ENCODE results near the gene RMI1.
"Not testable (repeated sequence)": the region's sequence is repeated elsewhere in the genome, so short reads cannot be mapped to it uniquely, and the experiment has no call there.

RMI1 gene

DNA sequence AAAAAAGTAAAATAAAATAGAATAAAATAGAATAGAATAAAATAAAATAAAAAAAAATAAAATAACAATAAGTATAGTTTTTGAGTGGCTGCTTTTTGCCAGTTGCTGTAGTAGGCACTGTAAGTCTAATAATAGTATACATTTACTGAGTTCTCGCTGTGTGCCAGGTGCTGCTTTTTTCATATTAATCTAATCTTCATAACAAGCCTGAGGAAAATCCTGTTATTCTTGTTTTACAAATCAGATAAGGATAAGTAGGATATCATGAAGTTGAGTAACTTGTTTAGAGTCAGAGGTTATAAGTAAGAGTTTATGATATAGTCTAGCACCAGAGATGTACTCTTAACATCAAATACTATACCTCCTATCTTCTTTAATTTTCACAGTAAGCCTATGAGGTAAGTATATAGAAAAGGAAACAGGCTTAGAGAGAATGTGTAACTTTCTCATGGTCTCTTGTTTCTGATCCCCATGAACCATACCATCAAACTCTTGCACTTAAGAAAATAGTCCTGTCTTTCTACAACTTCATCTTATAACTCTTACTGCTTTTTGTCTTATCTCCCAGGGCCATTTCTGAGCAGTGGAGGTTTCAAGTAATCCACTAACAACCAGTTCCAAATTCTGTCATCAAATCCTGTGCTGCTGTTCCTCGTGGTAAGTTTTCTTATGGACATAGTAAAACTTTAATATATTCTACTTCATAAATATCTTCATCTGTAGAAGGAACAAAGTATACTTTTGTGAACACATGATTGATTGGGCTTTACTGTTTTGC is 18.7 kb downstream of the RMI1 start:
- H3K4me1 Mint-ChIP-seq (ENCODE audit: low read depth in 2 of 2) = peaks cover 0 to 11% of the 10 kb centered on the region in 2 donors
- no peak for ATAC-seq (replicated peaks)
- peaks cover 3% of the 10 kb centered on the region for H3K36me3 Mint-ChIP-seq (ENCODE audit: insufficient read depth)
- no peaks in the 10 kb centered on the region for H3K9me3 Mint-ChIP-seq
- no peak overlapping the region for H3K4me3 Mint-ChIP-seq
- DNase-seq = no peak
- no peaks in the 10 kb centered on the region for H3K27me3 Mint-ChIP-seq
- no peak overlapping the region for H3K27ac Mint-ChIP-seq

DNA sequence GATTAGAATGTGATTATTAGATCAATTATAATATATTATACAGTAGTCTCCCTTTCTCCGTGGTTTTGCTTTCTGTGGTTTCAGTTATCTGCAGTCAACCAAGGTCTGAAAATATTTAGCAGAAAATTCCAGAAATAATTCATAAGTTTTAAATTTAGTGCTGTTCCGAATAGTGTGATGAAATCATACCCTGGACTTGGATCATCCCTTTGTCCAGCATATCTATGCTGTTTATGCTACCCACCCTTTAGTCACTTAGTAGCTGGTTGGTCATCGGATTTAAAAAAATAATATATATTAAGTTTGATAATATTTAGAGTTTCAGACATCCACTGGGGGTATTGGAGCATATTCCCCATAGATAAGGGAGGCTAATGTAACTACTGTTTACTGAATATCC is 19.6 kb downstream of the RMI1 start:
- no peak for ATAC-seq (replicated peaks)
- no peak overlapping the region for H3K4me3 Mint-ChIP-seq
- peaks cover 0 to 11% of the 10 kb centered on the region in 2 donors for H3K4me1 Mint-ChIP-seq (ENCODE audit: low read depth in 2 of 2)
- peaks cover 3% of the 10 kb centered on the region for H3K36me3 Mint-ChIP-seq (ENCODE audit: insufficient read depth)
- no peaks in the 10 kb centered on the region for H3K9me3 Mint-ChIP-seq
- no peak for DNase-seq
- no peaks in the 10 kb centered on the region for H3K27me3 Mint-ChIP-seq
- H3K27ac Mint-ChIP-seq = no peak overlapping the region

DNA sequence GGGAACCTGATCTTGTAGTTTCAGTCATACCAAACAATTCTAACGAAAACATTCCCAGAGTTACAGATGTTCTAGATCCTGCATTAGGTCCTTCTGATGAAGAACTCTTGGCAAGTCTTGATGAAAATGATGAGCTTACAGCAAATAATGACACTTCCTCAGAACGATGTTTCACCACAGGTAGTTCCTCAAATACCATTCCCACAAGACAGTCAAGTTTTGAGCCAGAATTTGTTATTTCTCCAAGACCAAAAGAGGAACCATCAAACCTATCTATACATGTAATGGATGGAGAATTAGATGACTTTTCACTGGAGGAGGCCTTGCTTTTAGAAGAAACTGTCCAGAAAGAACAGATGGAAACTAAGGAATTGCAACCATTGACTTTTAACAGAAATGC is 21.0 kb downstream of the RMI1 start:
- H3K4me3 Mint-ChIP-seq = no peak overlapping the region
- H3K27ac Mint-ChIP-seq = peak overlapping the region in 1 of 2 donors; percentile 54
- H3K4me1 Mint-ChIP-seq (ENCODE audit: low read depth in 2 of 2) = peaks cover 0 to 11% of the 10 kb centered on the region in 2 donors
- peaks cover 3% of the 10 kb centered on the region for H3K36me3 Mint-ChIP-seq (ENCODE audit: insufficient read depth)
- DNase-seq = no peak
- H3K9me3 Mint-ChIP-seq = no peaks in the 10 kb centered on the region
- no peak for ATAC-seq (replicated peaks)
- no peaks in the 10 kb centered on the region for H3K27me3 Mint-ChIP-seq

DNA sequence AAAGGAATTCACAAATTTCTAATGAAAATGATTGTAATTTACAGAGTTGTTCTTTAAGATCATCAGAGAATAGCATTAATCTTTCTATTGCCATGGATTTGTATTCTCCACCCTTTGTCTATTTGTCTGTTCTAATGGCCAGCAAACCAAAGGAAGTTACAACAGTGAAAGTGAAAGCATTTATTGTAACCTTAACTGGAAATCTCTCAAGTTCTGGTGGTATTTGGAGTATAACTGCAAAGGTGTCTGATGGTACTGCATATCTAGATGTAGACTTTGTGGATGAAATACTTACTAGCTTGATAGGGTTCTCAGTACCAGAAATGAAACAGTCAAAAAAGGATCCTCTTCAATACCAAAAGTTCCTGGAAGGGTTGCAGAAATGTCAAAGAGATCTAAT is 21.7 kb downstream of the RMI1 start:
- ATAC-seq (replicated peaks) (peak; percentile 68), DNase-seq (no peak)
- Mint-ChIP-seq H3K4me3 (no peak overlapping the region), H3K4me1 (ENCODE audit: low read depth in 2 of 2) (peaks cover 0 to 11% of the 10 kb centered on the region in 2 donors), H3K9me3 (no peaks in the 10 kb centered on the region), H3K36me3 (ENCODE audit: insufficient read depth) (peaks cover 3% of the 10 kb centered on the region), H3K27ac (peak overlapping the region in 1 of 2 donors; percentile 54), H3K27me3 (no peaks in the 10 kb centered on the region)

DNA sequence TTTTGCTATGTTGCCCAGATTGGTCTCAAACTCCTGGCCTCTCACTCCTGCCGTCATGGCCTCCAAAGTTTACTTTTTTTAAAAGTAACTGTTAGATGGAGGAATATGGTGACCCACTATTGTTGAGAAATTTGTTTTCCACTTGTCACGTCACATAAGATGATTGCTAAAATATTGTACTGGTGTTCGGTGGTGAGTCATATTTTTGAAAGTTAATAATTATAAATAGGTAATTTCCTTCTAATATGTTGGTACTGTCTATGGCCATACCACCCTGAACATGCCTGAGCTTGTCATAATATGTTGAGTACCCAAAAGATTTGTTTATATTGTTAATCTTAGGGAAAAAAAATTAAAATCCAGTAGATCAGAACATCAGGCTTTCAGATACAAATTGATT is 22.6 kb downstream of the RMI1 start:
- H3K36me3 Mint-ChIP-seq (ENCODE audit: insufficient read depth) = peaks cover 3% of the 10 kb centered on the region
- H3K9me3 Mint-ChIP-seq = no peaks in the 10 kb centered on the region
- no peak overlapping the region for H3K4me3 Mint-ChIP-seq
- no peak overlapping the region for H3K27ac Mint-ChIP-seq
- H3K4me1 Mint-ChIP-seq (ENCODE audit: low read depth in 2 of 2) = peaks cover 0 to 11% of the 10 kb centered on the region in 2 donors
- DNase-seq = no peak
- no peak for ATAC-seq (replicated peaks)
- H3K27me3 Mint-ChIP-seq = no peaks in the 10 kb centered on the region

DNA sequence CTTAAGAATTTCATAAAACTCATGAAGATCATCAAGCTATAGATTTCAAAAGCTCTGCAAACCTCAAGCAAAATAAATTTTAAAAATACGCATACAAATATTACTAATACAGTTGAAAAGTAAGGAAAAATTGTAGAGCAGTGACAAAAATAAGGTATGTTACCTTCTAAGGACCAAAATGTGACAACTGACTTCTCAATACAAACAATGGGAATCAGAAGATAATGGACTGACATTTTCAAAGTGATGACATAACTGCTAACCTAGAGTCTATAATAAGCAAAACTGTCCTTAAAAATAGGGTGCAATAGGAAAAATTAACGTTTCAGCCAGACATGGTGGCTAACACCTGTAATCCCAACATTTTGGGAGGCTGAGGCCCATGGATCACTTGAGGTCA is 27.1 kb downstream of the RMI1 start:
- ATAC-seq (replicated peaks) = no peak

DNA sequence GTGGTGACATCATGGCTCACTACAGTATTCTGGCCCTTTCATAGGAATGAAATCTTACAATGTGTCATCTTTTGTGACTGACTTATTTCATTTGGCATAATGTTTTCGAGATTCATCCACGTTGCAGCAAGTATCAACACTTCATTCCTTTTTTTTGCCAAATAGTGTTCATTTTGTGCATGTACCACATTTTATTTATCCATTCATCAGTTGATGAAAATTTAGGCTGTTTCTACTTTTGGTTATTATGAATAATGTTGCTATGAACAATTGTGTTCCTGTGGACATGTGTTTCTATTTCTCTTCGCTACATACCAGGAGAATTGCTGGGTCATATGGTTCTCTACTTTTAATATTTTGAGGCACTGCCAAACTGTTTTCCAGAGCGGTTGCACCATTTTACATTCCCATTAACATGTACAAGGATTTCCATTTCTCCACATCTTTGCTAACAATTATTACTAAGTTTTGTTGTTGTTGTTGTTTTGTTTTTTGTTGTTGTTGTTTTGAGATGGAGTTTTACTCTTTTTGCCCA is 43.5 kb downstream of the RMI1 start:
- Mint-ChIP-seq H3K9me3 (no peaks in the 10 kb centered on the region), H3K36me3 (ENCODE audit: insufficient read depth) (peaks cover 3% of the 10 kb centered on the region), H3K27me3 (peaks cover 18 to 20% of the 10 kb centered on the region in 2 donors), H3K4me1 (ENCODE audit: low read depth in 2 of 2) (no peaks in the 10 kb centered on the region), H3K4me3 (no peak overlapping the region), H3K27ac (no peak overlapping the region)
- DNase-seq = no peak
- ATAC-seq (replicated peaks) = no peak

More for the DNA sequence above, 27.1 kb downstream of the RMI1 start:
- Mint-ChIP-seq H3K27ac (no peak overlapping the region), H3K4me1 (ENCODE audit: low read depth in 2 of 2) (no peaks in the 10 kb centered on the region), H3K36me3 (ENCODE audit: insufficient read depth) (no peaks in the 10 kb centered on the region), H3K4me3 (no peak overlapping the region), H3K9me3 (no peaks in the 10 kb centered on the region), H3K27me3 (peaks cover 0 to 8% of the 10 kb centered on the region in 2 donors)
- DNase-seq = no peak

DNA sequence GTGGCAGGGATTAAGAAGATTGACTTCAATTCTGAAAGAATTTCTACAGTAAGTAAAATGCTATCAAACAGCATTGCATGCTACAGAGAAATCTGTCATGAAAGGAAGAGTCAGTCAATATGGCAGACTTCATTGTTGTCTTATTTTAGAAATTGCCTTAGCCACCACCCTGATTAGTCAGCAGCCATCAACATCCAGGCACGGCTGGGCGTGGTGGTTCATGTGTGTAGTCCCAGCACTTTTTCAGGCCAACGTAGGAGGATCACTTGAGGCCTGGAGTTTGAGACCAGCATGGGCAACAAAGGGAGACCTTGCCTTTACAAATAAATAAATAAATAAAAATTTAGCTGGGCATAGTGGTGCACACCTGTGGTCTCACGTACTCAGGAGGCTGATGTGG is 46.6 kb downstream of the RMI1 start:
- H3K36me3 Mint-ChIP-seq (ENCODE audit: insufficient read depth) = peaks cover 6% of the 10 kb centered on the region
- no peak for ATAC-seq (replicated peaks)
- H3K27ac Mint-ChIP-seq = no peak overlapping the region
- no peaks in the 10 kb centered on the region for H3K4me1 Mint-ChIP-seq (ENCODE audit: low read depth in 2 of 2)
- DNase-seq = no peak
- no peaks in the 10 kb centered on the region for H3K9me3 Mint-ChIP-seq
- no peak overlapping the region for H3K4me3 Mint-ChIP-seq
- peaks cover 13 to 18% of the 10 kb centered on the region in 2 donors for H3K27me3 Mint-ChIP-seq

DNA sequence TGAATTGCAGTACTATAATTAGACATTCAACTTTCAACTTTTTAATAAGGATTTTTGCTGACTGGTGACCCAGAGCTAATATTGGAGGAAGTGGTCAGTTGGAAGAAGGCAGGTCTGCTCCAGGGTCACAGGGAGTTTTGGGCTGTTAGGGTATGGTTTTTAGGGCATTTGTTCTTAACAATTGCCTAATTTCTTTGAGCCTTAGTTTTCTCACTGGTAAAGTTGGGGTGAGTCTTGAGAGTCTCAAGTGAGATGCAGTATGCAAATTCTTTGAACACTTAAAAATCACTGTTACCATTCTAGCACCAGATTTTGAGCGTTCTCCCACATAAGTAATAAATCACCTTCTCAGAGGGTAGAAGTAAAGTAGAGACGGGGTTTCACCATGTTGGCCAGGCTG is 50.9 kb downstream of the RMI1 start:
- H3K9me3 Mint-ChIP-seq = no peaks in the 10 kb centered on the region
- DNase-seq = no peak
- H3K36me3 Mint-ChIP-seq (ENCODE audit: insufficient read depth) = peaks cover 6% of the 10 kb centered on the region
- H3K27me3 Mint-ChIP-seq = peaks cover 7 to 37% of the 10 kb centered on the region in 2 donors
- H3K4me1 Mint-ChIP-seq (ENCODE audit: low read depth in 2 of 2) = no peaks in the 10 kb centered on the region
- no peak overlapping the region for H3K27ac Mint-ChIP-seq
- no peak for ATAC-seq (replicated peaks)
- no peak overlapping the region for H3K4me3 Mint-ChIP-seq

DNA sequence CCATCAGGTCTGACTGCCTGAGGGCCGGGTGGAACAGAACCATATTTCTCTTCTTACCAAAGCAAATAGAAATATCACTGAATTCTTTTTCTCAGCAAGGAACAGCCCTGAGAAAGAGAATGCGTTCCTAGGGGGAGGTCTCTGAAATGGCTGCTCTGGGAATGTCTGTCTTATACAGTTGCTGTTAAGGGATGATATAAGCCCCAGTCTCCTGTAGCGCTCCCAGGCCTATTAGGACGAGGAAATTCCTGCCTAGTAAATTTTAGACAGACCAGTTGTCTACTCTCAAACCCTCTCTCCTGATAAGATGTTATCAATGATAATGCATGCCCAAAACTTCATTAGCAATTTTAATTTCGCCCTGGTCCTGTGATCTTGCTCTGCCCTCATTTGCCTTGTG is 61.3 kb downstream of the RMI1 start:
- not testable (repeated sequence) for DNase-seq; H3K27ac Mint-ChIP-seq; ATAC-seq (replicated peaks); H3K36me3 Mint-ChIP-seq (ENCODE audit: insufficient read depth); H3K4me3 Mint-ChIP-seq; H3K4me1 Mint-ChIP-seq (ENCODE audit: low read depth in 2 of 2)
- Mint-ChIP-seq H3K27me3 (peaks cover 64 to 79% of the 10 kb centered on the region in 2 donors), H3K9me3 (peaks cover 3 to 12% of the 10 kb centered on the region in 2 donors)

DNA sequence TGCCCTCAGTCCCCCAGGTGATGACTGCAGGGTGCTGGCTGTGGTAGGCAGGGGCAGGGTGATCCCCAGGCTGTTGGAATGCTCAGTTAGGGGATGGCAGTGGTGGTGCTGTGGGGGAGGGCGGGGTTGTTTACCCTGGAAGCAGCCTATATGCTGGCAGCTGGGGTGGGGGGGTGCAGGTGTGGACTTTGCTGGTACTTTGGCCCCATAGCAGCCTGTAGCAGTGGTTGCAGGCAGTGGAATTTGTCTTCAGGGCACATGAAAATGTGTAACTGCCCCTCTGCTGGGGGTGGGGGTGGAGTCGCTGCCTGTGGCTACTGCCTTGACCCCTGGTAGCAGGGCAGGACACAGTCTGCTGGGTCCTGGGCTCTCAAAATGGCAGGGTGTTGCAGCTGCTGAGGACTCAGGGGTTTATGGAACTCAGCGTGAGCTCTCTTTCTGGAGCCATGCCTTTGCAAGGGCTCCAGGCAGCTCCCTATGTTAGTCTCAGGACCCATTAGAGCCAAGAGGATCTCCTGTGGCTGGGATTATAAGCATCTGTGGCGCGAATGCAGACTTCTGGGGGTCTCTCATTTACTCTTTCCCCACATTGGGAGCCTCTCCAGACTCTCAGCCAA is 65.0 kb downstream of the RMI1 start:
- H3K27ac Mint-ChIP-seq = no peak overlapping the region
- no peak for DNase-seq
- H3K36me3 Mint-ChIP-seq (ENCODE audit: insufficient read depth) = no peaks in the 10 kb centered on the region
- ATAC-seq (replicated peaks) = no peak
- H3K4me1 Mint-ChIP-seq (ENCODE audit: low read depth in 2 of 2) = peaks cover 0 to 3% of the 10 kb centered on the region in 2 donors
- H3K9me3 Mint-ChIP-seq = peaks cover 3 to 12% of the 10 kb centered on the region in 2 donors
- peaks cover 35 to 42% of the 10 kb centered on the region in 2 donors for H3K27me3 Mint-ChIP-seq
- H3K4me3 Mint-ChIP-seq = no peak overlapping the region
